ENCODE data around the gene CHSY1.

Gene CHSY1

GRCh38 chr15:101185770-101186169 is 66.1 kb downstream of the CHSY1 start:
- no peak for DNase-seq

- peak; percentile 44 for DNase-seq
Measured at GRCh38 chr15:101185336-101185735, 66.5 kb downstream of the CHSY1 start.

GRCh38 chr15:101184830-101185229 is 67.0 kb downstream of the CHSY1 start:
- no peak for DNase-seq

GRCh38 chr15:101183931-101184305 is 67.9 kb downstream of the CHSY1 start:
- DNase-seq, result no peak

GRCh38 chr15:101183226-101183930 is 68.5 kb downstream of the CHSY1 start:
- DNase-seq, result no peak

- no peak for DNase-seq
Measured at GRCh38 chr15:101182215-101182614, 69.6 kb downstream of the CHSY1 start.

- no peak for DNase-seq
Measured at GRCh38 chr15:101181349-101181748, 70.5 kb downstream of the CHSY1 start.

GRCh38 chr15:101180620-101181307 is 71.1 kb downstream of the CHSY1 start:
- peak; percentile 49 for DNase-seq

GRCh38 chr15:101179341-101180153 is 72.3 kb downstream of the CHSY1 start:
- DNase-seq, result no peak

- DNase-seq, result no peak
Measured at GRCh38 chr15:101178931-101179330, 72.9 kb downstream of the CHSY1 start.

- DNase-seq, result no peak
Measured at GRCh38 chr15:101178479-101178878, 73.4 kb downstream of the CHSY1 start.

GRCh38 chr15:101177866-101178265 is 74.0 kb downstream of the CHSY1 start:
- no peak for DNase-seq

GRCh38 chr15:101176625-101177024 is 75.2 kb downstream of the CHSY1 start:
- no peak for DNase-seq

GRCh38 chr15:101175401-101175800 is 76.4 kb downstream of the CHSY1 start:
- DNase-seq, result no peak

- DNase-seq, result no peak
Measured at GRCh38 chr15:101174152-101174920, 77.5 kb downstream of the CHSY1 start.

- DNase-seq, result no peak
Measured at GRCh38 chr15:101173233-101174119, 78.4 kb downstream of the CHSY1 start.

- DNase-seq, result no peak
Measured at GRCh38 chr15:101172501-101173071, 79.3 kb downstream of the CHSY1 start.

GRCh38 chr15:101171954-101172353 is 79.9 kb downstream of the CHSY1 start:
- no peak for DNase-seq

GRCh38 chr15:101170568-101171350 is 81.1 kb downstream of the CHSY1 start:
- no peak for DNase-seq

GRCh38 chr15:101169495-101170071 is 82.3 kb downstream of the CHSY1 start:
- DNase-seq, result no peak
